Activated CD4-positive, CD25-positive, alpha-beta regulatory T cell (primary cell): Measurements from ENCODE around the gene DEFB131B.
"Not testable (repeated sequence)": the region's sequence is repeated elsewhere in the genome, so short reads cannot be mapped to it uniquely, and the experiment has no call there.

Source experiments
- DNase-seq, 4 experiments: peaks; one replicate each; lab custom pipeline; 2025; lab: John Stamatoyannopoulos, UW

Gene DEFB131B

DNA sequence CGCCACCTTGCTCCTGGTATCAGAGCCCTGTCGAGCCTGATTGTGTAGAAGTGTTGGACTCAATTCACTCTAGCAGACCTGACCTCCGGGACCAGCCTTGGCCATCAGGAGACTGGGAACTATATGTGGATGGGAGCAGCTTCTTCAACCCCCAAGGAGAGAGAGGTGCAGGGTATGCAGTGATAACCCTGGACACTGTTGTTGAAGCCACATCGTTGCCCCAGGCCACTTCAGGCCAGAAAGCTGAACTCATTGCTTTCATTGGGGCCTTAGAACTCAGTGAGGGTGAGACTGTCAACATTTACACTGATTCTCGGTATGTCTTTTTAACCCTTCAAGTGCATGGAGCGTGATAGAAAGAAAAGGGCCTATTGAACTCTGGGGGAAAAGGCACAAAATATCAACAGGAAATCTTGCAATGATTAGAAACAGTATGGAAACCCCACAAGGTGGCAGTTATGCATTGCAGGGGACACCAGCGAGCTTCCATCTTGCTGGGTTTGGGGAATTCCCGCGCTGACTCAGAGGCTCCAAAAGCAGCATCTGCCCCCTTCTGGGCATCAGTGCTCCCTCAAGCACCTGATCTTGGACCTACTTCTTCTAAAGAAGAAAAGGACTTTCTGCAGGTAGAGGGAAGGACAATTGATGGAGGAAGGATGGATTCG, 33.2 kb downstream of the DEFB131B start:
- DNase-seq = peak in 2 of 4 experiments; percentile 15 to 52

GRCh38 chr11:71911986-71912340, 33.7 kb downstream of the DEFB131B start:
- DNase-seq = not testable (repeated sequence)

DNA sequence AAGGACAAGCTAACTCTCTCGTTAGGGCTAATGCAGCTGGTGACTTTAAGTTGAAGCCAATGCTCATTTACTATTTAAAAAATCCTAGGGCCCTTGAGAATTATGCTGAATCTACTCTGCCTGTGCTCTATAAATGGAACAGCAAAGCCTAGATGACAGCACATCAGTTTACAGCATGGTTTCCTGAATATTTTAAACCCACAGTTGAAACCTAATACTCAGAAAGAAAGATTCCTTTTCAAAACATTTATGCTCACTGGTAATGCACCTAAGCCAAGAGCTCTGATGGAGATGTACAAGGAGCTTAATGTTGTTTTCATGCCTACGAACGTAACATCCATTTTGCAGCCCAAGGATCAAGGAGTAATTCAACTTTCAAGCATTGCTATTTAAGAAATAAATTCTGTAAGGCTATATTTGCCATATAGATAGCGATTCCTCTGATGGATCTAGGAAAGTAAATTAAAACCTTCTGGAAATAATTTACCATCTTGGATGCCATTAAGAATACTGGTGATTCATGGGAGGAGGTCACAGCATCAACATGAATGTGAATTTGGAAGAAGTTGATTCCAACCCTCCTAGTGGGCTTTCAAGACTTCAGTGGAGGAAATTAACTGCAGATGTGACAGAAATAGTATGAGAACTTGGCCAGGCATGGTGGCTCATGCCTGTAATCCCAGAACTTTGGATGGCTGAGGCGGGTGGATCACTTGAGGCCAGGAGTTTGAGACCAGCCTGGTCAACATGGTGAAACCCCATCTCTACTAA, 35.7 kb downstream of the DEFB131B start:
- no peak for DNase-seq

DNA sequence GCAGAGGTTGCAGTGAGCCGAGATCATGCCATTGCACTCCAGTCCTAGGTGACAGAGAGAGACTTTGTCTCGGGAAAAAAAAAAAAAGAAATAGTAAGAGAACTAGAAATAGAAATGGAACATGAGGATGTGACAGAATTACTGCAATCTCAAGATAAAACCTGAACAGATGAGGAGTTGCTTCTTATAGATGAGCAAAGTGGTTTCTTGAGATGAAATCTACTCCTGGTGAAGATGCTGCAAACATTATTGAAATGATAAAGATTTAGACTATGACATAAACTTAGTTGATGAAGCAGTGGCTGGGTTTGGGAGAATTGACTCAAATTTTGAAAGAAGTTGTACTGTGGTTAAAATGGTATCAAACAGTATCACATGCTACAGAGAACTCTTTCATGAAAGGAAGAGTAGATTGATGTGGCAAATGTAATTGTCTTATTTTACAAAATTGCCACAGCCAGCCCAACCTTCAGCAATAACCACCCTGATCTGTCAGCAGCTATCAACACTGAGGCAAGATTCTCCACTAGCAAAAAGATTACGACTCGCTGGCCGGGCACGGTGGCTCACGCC, 36.5 kb downstream of the DEFB131B start:
- no peak for DNase-seq

DNA sequence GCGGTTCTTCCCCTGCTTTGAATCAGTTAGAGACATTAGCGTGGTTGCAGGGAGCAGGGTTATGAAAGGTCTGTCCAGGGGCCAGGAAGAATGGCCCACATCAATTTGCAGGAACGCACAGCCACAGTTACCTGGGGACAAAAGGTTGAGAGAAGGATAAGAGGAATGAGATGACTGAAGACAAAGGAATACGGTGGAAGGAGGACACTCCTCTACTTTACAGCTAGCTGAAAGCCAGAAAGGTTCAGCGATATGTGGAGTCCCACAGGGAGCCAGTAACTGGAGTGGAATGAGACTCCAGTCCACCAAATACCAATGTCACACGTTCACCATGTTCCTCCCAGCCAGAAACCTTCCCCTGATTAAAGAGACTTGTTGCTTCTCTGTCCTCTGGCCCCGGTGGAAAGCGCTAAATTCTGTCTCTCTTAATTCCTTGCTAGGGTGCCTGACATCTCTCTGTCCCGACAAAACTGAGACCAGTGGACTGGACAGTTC, 39.4 kb downstream of the DEFB131B start:
- DNase-seq = no peak

- DNase-seq = peak; percentile 50 to 75 (median 68)
Observed at GRCh38 chr11:71927820-71928736, 49.8 kb downstream of the DEFB131B start, which contains the start of gene XNDC1N. XNDC1N (minus strand) TSS chr11:71928594; CDS start chr11:71923353, 5,241 bp downstream.

DNA sequence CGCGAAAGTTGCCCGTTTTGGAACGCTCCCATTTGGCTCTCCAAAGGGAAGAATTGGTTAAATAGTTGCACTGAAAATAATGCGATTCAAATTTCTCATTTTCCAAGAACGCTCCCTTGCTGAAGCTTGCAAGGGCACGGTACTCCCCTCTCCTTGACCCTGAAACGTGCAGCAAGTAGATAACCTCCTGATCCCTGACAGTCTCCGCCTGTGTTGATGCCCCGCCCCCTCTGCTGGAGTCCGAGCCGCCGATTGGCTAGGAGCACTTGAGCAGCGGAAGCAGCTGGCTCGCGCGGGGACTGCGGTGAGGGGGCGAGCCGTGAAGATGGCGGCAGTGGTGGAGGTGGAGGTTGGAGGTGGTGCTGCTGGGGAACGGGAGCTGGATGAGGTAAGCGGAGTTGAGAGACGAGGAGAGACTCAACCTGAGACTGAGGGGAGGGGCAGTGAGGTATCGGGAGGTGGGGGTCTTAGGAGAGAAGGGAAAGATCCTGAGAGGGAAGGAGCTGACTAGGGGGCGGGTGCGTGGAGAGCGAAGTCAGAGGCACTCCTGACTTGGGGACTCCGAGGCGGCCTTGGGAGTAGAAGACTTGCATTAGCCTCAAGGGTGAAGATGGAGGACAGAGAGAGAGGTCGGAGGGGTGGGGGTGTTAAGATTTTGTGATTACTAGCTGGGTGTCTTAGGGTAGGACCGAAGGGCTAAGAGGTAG, 50.6 kb downstream of the DEFB131B start, which contains the start of gene RNF121:
Gene RNF121 (plus strand): TSS at position 310 of the 707 bp plus-strand sequence. CDS start 16 bp downstream, at position 326.
- DNase-seq = peak; percentile 93 to 96 (median 96)

GRCh38 chr11:71929491-71929890, 51.2 kb downstream of the DEFB131B start:
- no peak for DNase-seq

GRCh38 chr11:71930556-71931244, 52.4 kb downstream of the DEFB131B start:
- DNase-seq = no peak

GRCh38 chr11:71931245-71931602, 53.0 kb downstream of the DEFB131B start:
- no peak for DNase-seq

GRCh38 chr11:71933141-71933933, 55.1 kb downstream of the DEFB131B start:
- DNase-seq = no peak
